HEK293T (cell line): ENCODE data around the gene RXRG.

Experiments used
- CTCF ChIA-PET: fragments of 350-600 bp; formaldehyde crosslinking; extraction: SDS; loops from one replicate; lab custom pipeline; 2021; ENCODE audit warnings: antibody characterized with exemption, inconsistent platforms; lab: Yijun Ruan, JAX
- POLR2A ChIA-PET: fragments of 350-600 bp; formaldehyde crosslinking; extraction: SDS; loops from one replicate; lab custom pipeline; 2020; ENCODE audit warnings: antibody characterized with exemption, inconsistent platforms; lab: Yijun Ruan, JAX
- DNase-seq: peaks from one replicate; pipeline ENCODE4 v3.0.0; 2012; ENCODE audit warnings: mixed read lengths; ENCODE audit errors: extremely low spot score
- ARNT ChIP-seq: fragments of 450-650 bp; IDR thresholded peaks from 2 replicates; pipeline ENCODE4 v1.6.1; 2017; ENCODE audit warnings: mild to moderate bottlenecking
- BHLHE40 ChIP-seq: fragments of 450-650 bp; IDR thresholded peaks from 2 replicates; pipeline ENCODE4 v1.6.1; 2016; ENCODE audit warnings: mild to moderate bottlenecking, moderate library complexity, borderline replicate concordance
- CTBP1 ChIP-seq: fragments of 450-650 bp; IDR thresholded peaks from 2 replicates; pipeline ENCODE4 v1.6.1; 2016; ENCODE audit warnings: borderline replicate concordance
- ELF4 ChIP-seq: fragments of 450-650 bp; IDR thresholded peaks from 2 replicates; pipeline ENCODE4 v1.6.1; 2017; ENCODE audit warnings: antibody characterized with exemption
- FOXA1 ChIP-seq: fragments of 450-650 bp; IDR thresholded peaks from 2 replicates; pipeline ENCODE4 v1.6.1; 2016; ENCODE audit warnings: mild to moderate bottlenecking
- FOXK2 ChIP-seq: fragments of 450-650 bp; IDR thresholded peaks from 2 replicates; pipeline ENCODE4 v1.6.1; 2016; ENCODE audit warnings: mild to moderate bottlenecking
- FOXM1 ChIP-seq: fragments of 450-650 bp; IDR thresholded peaks from 2 replicates; pipeline ENCODE4 v1.6.1; 2017; ENCODE audit warnings: mild to moderate bottlenecking, borderline replicate concordance
- HDGF ChIP-seq: fragments of 450-650 bp; IDR thresholded peaks from 2 replicates; pipeline ENCODE4 v1.6.1; 2017; ENCODE audit warnings: antibody characterized with exemption, borderline replicate concordance
- L3MBTL2 ChIP-seq: fragments of 450-650 bp; conservative IDR thresholded peaks from 2 replicates; pipeline ENCODE4 v1.6.1; 2016; ENCODE audit warnings: mild to moderate bottlenecking
- LEF1 ChIP-seq: fragments of 450-650 bp; IDR thresholded peaks from 2 replicates; pipeline ENCODE4 v1.6.1; 2017; ENCODE audit warnings: mild to moderate bottlenecking, borderline replicate concordance
- NFRKB ChIP-seq: fragments of 450-650 bp; IDR thresholded peaks from 2 replicates; pipeline ENCODE4 v1.6.1; 2016; ENCODE audit warnings: mild to moderate bottlenecking, moderate library complexity
- SP1 ChIP-seq: fragments of 450-650 bp; IDR thresholded peaks from 2 replicates; pipeline ENCODE4 v1.6.1; 2017
- SUZ12 ChIP-seq: fragments of 450-650 bp; IDR thresholded peaks from 2 replicates; pipeline ENCODE4 v1.6.1; 2016; ENCODE audit warnings: mild to moderate bottlenecking
- TARDBP ChIP-seq: fragments of 450-650 bp; IDR thresholded peaks from 2 replicates; pipeline ENCODE4 v1.6.1; 2016
- ZNF384 ChIP-seq: fragments of 450-650 bp; IDR thresholded peaks from 2 replicates; pipeline ENCODE4 v1.6.1; 2016
- TF ChIP-seq, protein P1 (sequence below): fragments of 450-650 bp; IDR thresholded peaks from 2 replicates; pipeline ENCODE4 v1.6.1; 2016

The RXRG gene

GRCh38 chr1:165444897-165445370 is at the start of gene RXRG:
TSS of gene RXRG (minus strand) at chr1:165445126. CDS start at chr1:165444893, 233 bp downstream.
- ChIA-PET CTCF (no interaction called here), POLR2A (no interaction called here)
- peak; percentile 60 for DNase-seq
- no peak for TF ChIP-seq SP1
- TF ChIP-seq, protein P1, sequence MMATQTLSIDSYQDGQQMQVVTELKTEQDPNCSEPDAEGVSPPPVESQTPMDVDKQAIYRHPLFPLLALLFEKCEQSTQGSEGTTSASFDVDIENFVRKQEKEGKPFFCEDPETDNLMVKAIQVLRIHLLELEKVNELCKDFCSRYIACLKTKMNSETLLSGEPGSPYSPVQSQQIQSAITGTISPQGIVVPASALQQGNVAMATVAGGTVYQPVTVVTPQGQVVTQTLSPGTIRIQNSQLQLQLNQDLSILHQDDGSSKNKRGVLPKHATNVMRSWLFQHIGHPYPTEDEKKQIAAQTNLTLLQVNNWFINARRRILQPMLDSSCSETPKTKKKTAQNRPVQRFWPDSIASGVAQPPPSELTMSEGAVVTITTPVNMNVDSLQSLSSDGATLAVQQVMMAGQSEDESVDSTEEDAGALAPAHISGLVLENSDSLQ: peak; percentile 41

GRCh38 chr1:165492845-165493373 is 48.0 kb upstream of the RXRG start:
- peak; percentile 29 for DNase-seq
- POLR2A ChIA-PET: no interaction called here
- TF ChIP-seq CTBP1 (no peak), L3MBTL2 (no peak), NFRKB (no peak), SP1 (no peak), SUZ12 (no peak)
- CTCF ChIA-PET: no interaction called here

GRCh38 chr1:165490175-165490574 is 45.2 kb upstream of the RXRG start:
- CTCF ChIA-PET: interaction anchor here (1.1 kb wide), 1 partner anchor 98 kb away, joined by 3 read pairs; no protein-coding TSS in a partner anchor
- POLR2A ChIA-PET: no interaction called here

GRCh38 chr1:165487921-165488320 is 43.0 kb upstream of the RXRG start:
- ChIA-PET CTCF (no interaction called here), POLR2A (no interaction called here)
- TF ChIP-seq TARDBP: no peak
- no peak for TF ChIP-seq ZNF384
- TF ChIP-seq BHLHE40: no peak
- TF ChIP-seq, protein P1: peak; percentile 17; the same call in 1 of the 2 replicates
- DNase-seq: no peak

More at GRCh38 chr1:165490175-165490574, 45.2 kb upstream of the RXRG start:
- no peak for DNase-seq
- no peak for TF ChIP-seq ELF4
- TF ChIP-seq NFRKB: no peak
- TF ChIP-seq FOXA1: no peak
- no peak for TF ChIP-seq ARNT
- no peak for TF ChIP-seq L3MBTL2
- TF ChIP-seq LEF1: no peak
- no peak for TF ChIP-seq SP1
- TF ChIP-seq FOXK2: no peak
- TF ChIP-seq CTBP1: no peak
- no peak for TF ChIP-seq HDGF
- TF ChIP-seq ZNF384: no peak
- TF ChIP-seq TARDBP: no peak
- no peak for TF ChIP-seq FOXM1
- TF ChIP-seq SUZ12: no peak
- TF ChIP-seq, protein P1: no peak
- TF ChIP-seq BHLHE40: no peak

GRCh38 chr1:165486663-165487062 is 41.7 kb upstream of the RXRG start:
- no peak for TF ChIP-seq CTBP1
- no peak for TF ChIP-seq BHLHE40
- TF ChIP-seq LEF1: no peak
- TF ChIP-seq TARDBP: no peak
- no peak for TF ChIP-seq SUZ12
- TF ChIP-seq ZNF384: no peak
- TF ChIP-seq NFRKB: no peak
- TF ChIP-seq FOXA1: no peak
- no peak for TF ChIP-seq SP1
- ChIA-PET CTCF (no interaction called here), POLR2A (no interaction called here)
- DNase-seq: no peak

GRCh38 chr1:165485716-165486115 is 40.8 kb upstream of the RXRG start:
- ChIA-PET POLR2A (no interaction called here), CTCF (no interaction called here)
- no peak for TF ChIP-seq L3MBTL2
- TF ChIP-seq, protein P1: no peak
- no peak for TF ChIP-seq FOXM1
- TF ChIP-seq LEF1: no peak
- no peak for TF ChIP-seq CTBP1
- no peak for TF ChIP-seq ZNF384
- no peak for TF ChIP-seq ARNT
- TF ChIP-seq SP1: no peak
- TF ChIP-seq BHLHE40: no peak
- TF ChIP-seq ELF4: no peak
- no peak for TF ChIP-seq TARDBP
- TF ChIP-seq FOXK2: no peak
- TF ChIP-seq NFRKB: no peak
- no peak for TF ChIP-seq HDGF
- no peak for TF ChIP-seq SUZ12
- no peak for DNase-seq
